Neural cell (in vitro differentiated cells): ENCODE measurements around the gene NMNAT3. TPM values are rescaled to one million over a fixed set of nuclear protein-coding genes. Genes with fewer than 3 reads are reported as not detected.

Source experiments
- H2AFZ ChIP-seq: fragments of 200-600, 300-800 bp; sonication (generic), shearing (Covaris generic); 2 replicates; pipeline ENCODE4 v1.6.0; 2014; ENCODE audit warnings: low read depth, mild to moderate bottlenecking, antibody characterized with exemption, low read length, moderate library complexity
- H3F3A ChIP-seq: fragments of 200-600 bp; shearing (Covaris generic); 2 replicates; pipeline ENCODE4 v1.6.1; 2016; ENCODE audit warnings: mild to moderate bottlenecking, moderate library complexity, mixed read lengths, antibody characterized with exemption, low read length; ENCODE audit not compliant: insufficient read depth, poor library complexity, severe bottlenecking
- H3K27ac ChIP-seq: fragments of 200-600, 300-800 bp; sonication (generic), shearing (Covaris generic); 2 replicates; pipeline ENCODE4 v1.5.1; 2014; ENCODE audit warnings: mild to moderate bottlenecking, low read length, moderate library complexity
- H3K27me3 ChIP-seq: fragments of 300-800, 200-600 bp; sonication (generic), shearing (Covaris generic); 2 replicates; pipeline ENCODE4 v1.6.0; 2014; ENCODE audit warnings: mild to moderate bottlenecking, low read depth, low read length, moderate library complexity; ENCODE audit not compliant: insufficient read depth
- H3K36me3 ChIP-seq: fragments of 300-800, 200-600 bp; sonication (generic), shearing (Covaris generic); 2 replicates; pipeline ENCODE4 v1.5.1; 2014; ENCODE audit warnings: mild to moderate bottlenecking, antibody characterized with exemption, low read length, moderate library complexity; ENCODE audit not compliant: insufficient read depth
- H3K4me2 ChIP-seq: fragments of 300-800, 200-600 bp; sonication (generic), shearing (Covaris generic); 2 replicates; pipeline ENCODE4 v1.6.0; 2014; ENCODE audit warnings: mild to moderate bottlenecking, low read length
- H3K4me3 ChIP-seq: fragments of 300-800, 200-600 bp; sonication (generic), shearing (Covaris generic); 2 replicates; pipeline ENCODE4 v1.5.1; 2014; ENCODE audit warnings: mild to moderate bottlenecking, low read length, moderate library complexity
- H3K79me2 ChIP-seq: fragments of 200-600 bp; shearing (Covaris generic); replicated peaks from 2 replicates; pipeline ENCODE4 v1.6.0; 2014; ENCODE audit warnings: mild to moderate bottlenecking, low read length, moderate library complexity; ENCODE audit not compliant: insufficient read depth
- H3K9ac ChIP-seq: fragments of 300-800, 200-600 bp; sonication (generic), shearing (Covaris generic); 2 replicates; pipeline ENCODE4 v1.6.1; 2016; ENCODE audit warnings: mild to moderate bottlenecking, low read length, mixed read lengths
- H3K9me2 ChIP-seq: fragments of 200-600 bp; shearing (Covaris generic); 2 replicates; pipeline ENCODE4 v1.6.1; 2016; ENCODE audit warnings: mild to moderate bottlenecking, low read length, mixed read lengths; ENCODE audit not compliant: insufficient read depth
- H3K9me3 ChIP-seq: fragments of 200-600, 300-800 bp; sonication (generic), shearing (Covaris generic); 2 replicates; pipeline ENCODE4 v1.6.1; 2016; ENCODE audit warnings: mild to moderate bottlenecking, mixed run types, low read length, moderate library complexity, mixed read lengths
- H4K20me1 ChIP-seq: fragments of 200-600 bp; shearing (Covaris generic); 2 replicates; pipeline ENCODE4 v1.6.1; 2016; ENCODE audit warnings: mild to moderate bottlenecking, mixed run types; ENCODE audit not compliant: insufficient read depth
- CTCF ChIP-seq: fragments of 450-650 bp; IDR thresholded peaks from 2 replicates; pipeline ENCODE4 v1.5.1; 2014; ENCODE audit warnings: antibody characterized with exemption, mild to moderate bottlenecking, moderate library complexity; ENCODE audit not compliant: poor library complexity, severe bottlenecking
- EP300 ChIP-seq: fragments of 450-650 bp; conservative IDR thresholded peaks from 2 replicates; pipeline ENCODE4 v1.6.1; 2014; ENCODE audit warnings: antibody characterized with exemption, mild to moderate bottlenecking, moderate library complexity; ENCODE audit not compliant: poor library complexity, severe bottlenecking
- EZH2 ChIP-seq: fragments of 200-600, 300-800 bp; shearing (Covaris generic), sonication (generic); IDR thresholded peaks from 2 replicates; pipeline ENCODE4 v1.6.1; 2014; ENCODE audit warnings: antibody characterized with exemption, low read length, borderline replicate concordance, mild to moderate bottlenecking; ENCODE audit not compliant: insufficient read depth, poor library complexity, severe bottlenecking
- MXI1 ChIP-seq: fragments of 450-650 bp; conservative IDR thresholded peaks from 2 replicates; pipeline ENCODE4 v1.6.1; 2014; ENCODE audit warnings: antibody characterized with exemption, mild to moderate bottlenecking; ENCODE audit not compliant: poor library complexity, severe bottlenecking
- POLR2AphosphoS5 ChIP-seq: IDR thresholded peaks from 2 replicates; pipeline ENCODE4 v1.6.1; 2012
- RAD21 ChIP-seq: fragments of 450-650 bp; conservative IDR thresholded peaks from 2 replicates; pipeline ENCODE4 v1.6.1; 2014; ENCODE audit warnings: antibody characterized with exemption, mild to moderate bottlenecking, moderate library complexity
- SMC3 ChIP-seq: fragments of 450-650 bp; conservative IDR thresholded peaks from 2 replicates; pipeline ENCODE4 v1.6.1; 2014; ENCODE audit warnings: antibody characterized with exemption, mild to moderate bottlenecking, moderate library complexity; ENCODE audit not compliant: poor library complexity
- TAF1 ChIP-seq: IDR thresholded peaks from 2 replicates; pipeline ENCODE4 v1.6.1; 2012; ENCODE audit warnings: low read depth
- polyA plus RNA-seq: library from polyadenylated mRNA; depleted of rRNA; stranded (reverse); fragments of >200 nt; gene quantifications from 2 replicates; pipeline ENCODE4 v1.2.3, GENCODE V29; 2014
- TF ChIP-seq, protein P1 (sequence below): IDR thresholded peaks from 2 replicates; pipeline ENCODE4 v1.6.1; 2012; ENCODE audit warnings: borderline replicate concordance

The NMNAT3 gene
- polyA plus RNA-seq, 1 donor from 2014 or later: 2.3 TPM

DNA sequence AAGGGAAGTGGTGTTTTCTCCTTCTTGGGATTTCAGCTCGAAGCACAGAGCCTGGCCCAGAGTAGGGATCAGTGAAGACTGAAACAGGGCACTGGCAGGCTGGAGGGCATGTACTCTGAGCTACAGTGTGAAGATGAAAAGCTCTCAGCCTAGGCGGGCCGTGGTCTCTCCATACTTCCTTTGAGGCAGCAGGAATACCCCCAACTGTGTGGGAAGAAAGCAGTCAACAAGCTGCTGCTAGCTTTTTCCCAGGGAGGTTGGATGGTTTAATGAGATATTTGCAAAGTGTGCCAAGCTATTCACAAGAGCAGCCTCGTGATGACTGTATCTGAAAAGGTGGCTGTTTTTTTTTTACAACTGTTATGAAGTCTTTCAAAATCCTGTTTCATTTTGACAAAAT lies 47.2 kb downstream of the NMNAT3 start:
- Histone ChIP-seq H3K36me3 (no peaks in the 10 kb centered on the region), H3K4me2 (no peak overlapping the region), H3K9ac (no peak overlapping the region), H3K4me3 (no peak overlapping the region), H3K9me3 (no peaks in the 10 kb centered on the region), H2AFZ (no peak overlapping the region), H4K20me1 (no peaks in the 10 kb centered on the region), H3K27ac (no peak overlapping the region), H3F3A (no peaks in the 10 kb centered on the region), H3K9me2 (no peaks in the 10 kb centered on the region), H3K79me2 (no peaks in the 10 kb centered on the region), H3K27me3 (no peaks in the 10 kb centered on the region)
- TF ChIP-seq POLR2AphosphoS5 (no peak), TAF1 (no peak), CTCF (no peak), SMC3 (no peak), EZH2 (no peak), RAD21 (no peak), MXI1 (no peak), EP300 (no peak)
- TF ChIP-seq, protein P1, sequence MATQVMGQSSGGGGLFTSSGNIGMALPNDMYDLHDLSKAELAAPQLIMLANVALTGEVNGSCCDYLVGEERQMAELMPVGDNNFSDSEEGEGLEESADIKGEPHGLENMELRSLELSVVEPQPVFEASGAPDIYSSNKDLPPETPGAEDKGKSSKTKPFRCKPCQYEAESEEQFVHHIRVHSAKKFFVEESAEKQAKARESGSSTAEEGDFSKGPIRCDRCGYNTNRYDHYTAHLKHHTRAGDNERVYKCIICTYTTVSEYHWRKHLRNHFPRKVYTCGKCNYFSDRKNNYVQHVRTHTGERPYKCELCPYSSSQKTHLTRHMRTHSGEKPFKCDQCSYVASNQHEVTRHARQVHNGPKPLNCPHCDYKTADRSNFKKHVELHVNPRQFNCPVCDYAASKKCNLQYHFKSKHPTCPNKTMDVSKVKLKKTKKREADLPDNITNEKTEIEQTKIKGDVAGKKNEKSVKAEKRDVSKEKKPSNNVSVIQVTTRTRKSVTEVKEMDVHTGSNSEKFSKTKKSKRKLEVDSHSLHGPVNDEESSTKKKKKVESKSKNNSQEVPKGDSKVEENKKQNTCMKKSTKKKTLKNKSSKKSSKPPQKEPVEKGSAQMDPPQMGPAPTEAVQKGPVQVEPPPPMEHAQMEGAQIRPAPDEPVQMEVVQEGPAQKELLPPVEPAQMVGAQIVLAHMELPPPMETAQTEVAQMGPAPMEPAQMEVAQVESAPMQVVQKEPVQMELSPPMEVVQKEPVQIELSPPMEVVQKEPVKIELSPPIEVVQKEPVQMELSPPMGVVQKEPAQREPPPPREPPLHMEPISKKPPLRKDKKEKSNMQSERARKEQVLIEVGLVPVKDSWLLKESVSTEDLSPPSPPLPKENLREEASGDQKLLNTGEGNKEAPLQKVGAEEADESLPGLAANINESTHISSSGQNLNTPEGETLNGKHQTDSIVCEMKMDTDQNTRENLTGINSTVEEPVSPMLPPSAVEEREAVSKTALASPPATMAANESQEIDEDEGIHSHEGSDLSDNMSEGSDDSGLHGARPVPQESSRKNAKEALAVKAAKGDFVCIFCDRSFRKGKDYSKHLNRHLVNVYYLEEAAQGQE: no peak

DNA sequence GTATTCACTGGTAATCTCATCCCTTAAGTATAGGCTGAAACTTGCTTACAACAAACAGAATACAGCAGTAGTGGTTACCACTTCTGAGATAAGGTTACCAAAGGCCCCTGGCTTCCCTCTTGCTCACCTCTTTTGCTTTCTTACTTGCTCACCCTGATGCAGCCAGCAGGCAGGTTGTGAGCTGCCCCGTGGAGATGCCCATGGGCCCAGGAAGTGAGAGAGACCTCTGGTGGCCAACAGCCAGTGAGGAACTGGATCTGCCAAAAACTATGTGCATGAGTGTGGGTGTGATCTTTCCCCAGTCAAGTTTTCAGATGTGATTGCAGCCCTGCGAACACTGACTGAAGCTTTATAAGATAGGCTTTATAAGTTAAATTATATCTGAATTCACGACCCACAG lies 48.7 kb downstream of the NMNAT3 start:
- no peaks in the 10 kb centered on the region for H3K27me3 ChIP-seq
- no peak overlapping the region for H3K4me3 ChIP-seq
- no peaks in the 10 kb centered on the region for H4K20me1 ChIP-seq
- H3K9me2 ChIP-seq: no peaks in the 10 kb centered on the region
- H3K9me3 ChIP-seq: no peaks in the 10 kb centered on the region
- no peaks in the 10 kb centered on the region for H3K36me3 ChIP-seq
- no peak for TF ChIP-seq POLR2AphosphoS5
- TF ChIP-seq RAD21: no peak
- TF ChIP-seq, protein P1: no peak
- TF ChIP-seq TAF1: no peak
- no peak for TF ChIP-seq EZH2
- no peak for TF ChIP-seq SMC3
- TF ChIP-seq EP300: no peak
- no peak for TF ChIP-seq MXI1
- TF ChIP-seq CTCF: no peak
- H2AFZ ChIP-seq: no peak overlapping the region
- H3F3A ChIP-seq: no peaks in the 10 kb centered on the region
- no peak overlapping the region for H3K27ac ChIP-seq
- H3K79me2 ChIP-seq: no peaks in the 10 kb centered on the region
- H3K4me2 ChIP-seq: no peak overlapping the region
- no peak overlapping the region for H3K9ac ChIP-seq
